Trophoblast cell (in vitro differentiated cells and primary cell): Measurements from ENCODE around the gene SCGB3A2.

ENCODE experiments used
- DNase-seq, 2 donors: peaks; one replicate each; pipeline ENCODE4 v3.0.0-alpha.2; 2016
- H2AFZ ChIP-seq: 2 replicates; pipeline ENCODE4 v1.6.1; 2013; ENCODE audit warnings: low read length, moderate library complexity, mild to moderate bottlenecking; ENCODE audit not compliant: insufficient read depth, poor library complexity
- H2AK5ac ChIP-seq: 2 replicates; pipeline ENCODE4 v1.6.1; 2013; ENCODE audit warnings: mild to moderate bottlenecking, low read length
- H2BK120ac ChIP-seq: 2 replicates; pipeline ENCODE4 v1.6.1; 2013; ENCODE audit warnings: low read length, mild to moderate bottlenecking, moderate library complexity; ENCODE audit not compliant: insufficient read depth, poor library complexity
- H2BK12ac ChIP-seq: 2 replicates; pipeline ENCODE4 v1.6.1; 2013; ENCODE audit warnings: mild to moderate bottlenecking, low read length, moderate library complexity
- H2BK5ac ChIP-seq: 2 replicates; pipeline ENCODE4 v1.6.1; 2013; ENCODE audit warnings: low read length, low read depth, moderate library complexity, mild to moderate bottlenecking; ENCODE audit not compliant: poor library complexity
- H3K14ac ChIP-seq: 2 replicates; pipeline ENCODE4 v1.6.1; 2013; ENCODE audit warnings: mild to moderate bottlenecking, low read length
- H3K18ac ChIP-seq: 2 replicates; pipeline ENCODE4 v1.6.1; 2013; ENCODE audit warnings: mild to moderate bottlenecking, low read length
- H3K23ac ChIP-seq: 2 replicates; pipeline ENCODE4 v1.6.1; 2013; ENCODE audit warnings: low read length
- H3K27ac ChIP-seq: 2 replicates; pipeline ENCODE4 v1.5.1; 2013; ENCODE audit warnings: low read depth, mild to moderate bottlenecking, inconsistent platforms, low read length, moderate library complexity
- H3K27me3 ChIP-seq: 2 replicates; pipeline ENCODE4 v1.6.1; 2013; ENCODE audit warnings: inconsistent platforms, mild to moderate bottlenecking, low read length, moderate library complexity; ENCODE audit not compliant: insufficient read depth
- H3K36me3 ChIP-seq, 2 experiments: 1 replicate in 1 of 2; 2 replicates in 1 of 2; pipeline ENCODE4 v1.6.1; 2013; ENCODE audit warnings: low read length in 2 of 2, mild to moderate bottlenecking in 2 of 2, moderate library complexity in 1 of 2; ENCODE audit not compliant: insufficient read depth in 2 of 2, control insufficient read depth in 1 of 2
- H3K4ac ChIP-seq: 2 replicates; pipeline ENCODE4 v1.6.1; 2013; ENCODE audit warnings: low read depth, mild to moderate bottlenecking, low read length, moderate library complexity
- H3K4me1 ChIP-seq, 2 experiments: 1 replicate in 1 of 2; 2 replicates in 1 of 2; pipeline ENCODE4 v1.6.1; 2013; ENCODE audit warnings: low read length in 2 of 2, mild to moderate bottlenecking in 2 of 2, moderate library complexity in 1 of 2; ENCODE audit not compliant: insufficient read depth in 2 of 2, control insufficient read depth in 1 of 2
- H3K4me2 ChIP-seq: 2 replicates; pipeline ENCODE4 v1.6.1; 2013; ENCODE audit warnings: inconsistent platforms, mild to moderate bottlenecking, low read length, moderate library complexity
- H3K4me3 ChIP-seq: 2 replicates; pipeline ENCODE4 v1.5.1; 2013; ENCODE audit warnings: mild to moderate bottlenecking, low read depth, low read length, inconsistent platforms
- H3K79me1 ChIP-seq: one replicate; pipeline ENCODE4 v1.6.1; 2013; ENCODE audit warnings: low read length
- H3K79me2 ChIP-seq: 2 replicates; pipeline ENCODE4 v1.6.1; 2013; ENCODE audit warnings: low read length, mild to moderate bottlenecking; ENCODE audit not compliant: control insufficient read depth, insufficient read depth, poor library complexity
- H3K9ac ChIP-seq: 2 replicates; pipeline ENCODE4 v1.6.1; 2013; ENCODE audit warnings: mild to moderate bottlenecking, low read length
- H3K9me3 ChIP-seq: 2 replicates; pipeline ENCODE4 v1.6.1; 2013; ENCODE audit warnings: low read depth, mild to moderate bottlenecking, control low read depth, inconsistent platforms, low read length; ENCODE audit not compliant: insufficient read depth
- H4K12ac ChIP-seq: 2 replicates; pipeline ENCODE4 v1.6.1; 2013; ENCODE audit warnings: low read depth, mild to moderate bottlenecking, low read length, moderate library complexity
- H4K8ac ChIP-seq: 2 replicates; pipeline ENCODE4 v1.6.1; 2013; ENCODE audit warnings: low read depth, mild to moderate bottlenecking, low read length, moderate library complexity
- H4K91ac ChIP-seq: one replicate; pipeline ENCODE4 v1.6.1; 2013; ENCODE audit warnings: low read depth, mild to moderate bottlenecking, low read length, moderate library complexity
- WGBS: extraction: QIAGEN DNeasy Blood & Tissue Kit; methylation state at CpG from one replicate; pipeline ENCODE4 v1.1.7; 2013; ENCODE audit warnings: missing lambda C conversion rate; ENCODE audit not compliant: insufficient read length, insufficient coverage; ENCODE audit errors: extremely low coverage; 5-methylcytosine and 5-hydroxymethylcytosine counted together

Gene SCGB3A2

GRCh38 chr5:147882586-147883313, 4.2 kb downstream of the SCGB3A2 start:
- H4K12ac ChIP-seq, result no peak overlapping the region
- no peak overlapping the region for H2BK12ac ChIP-seq
- H3K36me3 ChIP-seq, result peaks cover 0 to 7% of the 10 kb centered on the region in 2 experiments
- H3K9me3 ChIP-seq, result no peaks in the 10 kb centered on the region
- H4K8ac ChIP-seq, result no peak overlapping the region
- no peak overlapping the region for H3K4ac ChIP-seq
- H3K18ac ChIP-seq, result no peak overlapping the region
- no peak overlapping the region for H3K9ac ChIP-seq
- H3K4me1 ChIP-seq, result peaks cover 0 to 7% of the 10 kb centered on the region in 2 experiments
- H2BK5ac ChIP-seq, result peak overlapping the region; percentile 16
- peak overlapping the region; percentile 30 for H2BK120ac ChIP-seq
- no peak overlapping the region for H2AK5ac ChIP-seq
- no peak overlapping the region for H3K4me3 ChIP-seq
- peak overlapping the region; percentile 32 for H3K14ac ChIP-seq
- no peaks in the 10 kb centered on the region for H3K27me3 ChIP-seq
- H4K91ac ChIP-seq, result no peak overlapping the region
- no peaks in the 10 kb centered on the region for H3K79me2 ChIP-seq
- peak; percentile 29 to 48 for DNase-seq
- no peak overlapping the region for H3K4me2 ChIP-seq
- H3K23ac ChIP-seq, result no peak overlapping the region
- H3K27ac ChIP-seq, result peak overlapping the region; percentile 79
- H3K79me1 ChIP-seq, result peaks cover 2% of the 10 kb centered on the region
- WGBS, result 100% methylated on average over 1 of the region's 6 CpGs
- no peak overlapping the region for H2AFZ ChIP-seq

GRCh38 chr5:147887026-147887627, 8.6 kb downstream of the SCGB3A2 start:
- no peak overlapping the region for H2AFZ ChIP-seq
- peak; percentile 41 to 81 for DNase-seq
- no peak overlapping the region for H4K91ac ChIP-seq
- H4K8ac ChIP-seq, result no peak overlapping the region
- WGBS, result no CpG with 5 or more reads among the region's 3 CpGs
- H3K27me3 ChIP-seq, result no peaks in the 10 kb centered on the region
- H3K9ac ChIP-seq, result no peak overlapping the region
- no peak overlapping the region for H3K4me2 ChIP-seq
- H3K14ac ChIP-seq, result no peak overlapping the region
- H2BK120ac ChIP-seq, result no peak overlapping the region
- H3K79me2 ChIP-seq, result no peaks in the 10 kb centered on the region
- peaks cover 0 to 2% of the 10 kb centered on the region in 2 experiments for H3K36me3 ChIP-seq
- H3K79me1 ChIP-seq, result peaks cover 8% of the 10 kb centered on the region
- H2BK5ac ChIP-seq, result no peak overlapping the region
- H3K4me3 ChIP-seq, result no peak overlapping the region
- H3K4me1 ChIP-seq, result peaks cover 0 to 11% of the 10 kb centered on the region in 2 experiments
- no peak overlapping the region for H2BK12ac ChIP-seq
- no peak overlapping the region for H3K18ac ChIP-seq
- H2AK5ac ChIP-seq, result no peak overlapping the region
- H3K23ac ChIP-seq, result no peak overlapping the region
- no peak overlapping the region for H4K12ac ChIP-seq
- no peak overlapping the region for H3K4ac ChIP-seq
- no peak overlapping the region for H3K27ac ChIP-seq
- H3K9me3 ChIP-seq, result no peaks in the 10 kb centered on the region

- no peaks in the 10 kb centered on the region for H3K79me2 ChIP-seq
- H3K4me1 ChIP-seq, result peaks cover 0 to 9% of the 10 kb centered on the region in 2 experiments
- H4K12ac ChIP-seq, result no peak overlapping the region
- no peak overlapping the region for H2AK5ac ChIP-seq
- WGBS, result no CpG with 5 or more reads among the region's 2 CpGs
- no peak overlapping the region for H3K4ac ChIP-seq
- H3K9me3 ChIP-seq, result no peaks in the 10 kb centered on the region
- H2AFZ ChIP-seq, result no peak overlapping the region
- no peaks in the 10 kb centered on the region for H3K27me3 ChIP-seq
- no peak overlapping the region for H3K4me2 ChIP-seq
- no peak overlapping the region for H2BK5ac ChIP-seq
- no peak overlapping the region for H3K18ac ChIP-seq
- peaks cover 0 to 2% of the 10 kb centered on the region in 2 experiments for H3K36me3 ChIP-seq
- DNase-seq, result peak in 1 of 2 donors; percentile 39
- no peak overlapping the region for H2BK12ac ChIP-seq
- H3K9ac ChIP-seq, result no peak overlapping the region
- peaks cover 6% of the 10 kb centered on the region for H3K79me1 ChIP-seq
- H3K23ac ChIP-seq, result no peak overlapping the region
- peak overlapping the region; percentile 10 for H4K91ac ChIP-seq
- no peak overlapping the region for H2BK120ac ChIP-seq
- H4K8ac ChIP-seq, result peak overlapping the region; percentile 32
- H3K4me3 ChIP-seq, result no peak overlapping the region
- no peak overlapping the region for H3K14ac ChIP-seq
- no peak overlapping the region for H3K27ac ChIP-seq
These were observed 9.4 kb downstream of the SCGB3A2 start for GRCh38 chr5:147887930-147888329.

GRCh38 chr5:147892696-147893296, 14.3 kb downstream of the SCGB3A2 start:
- H2BK12ac ChIP-seq, result no peak overlapping the region
- H4K91ac ChIP-seq, result no peak overlapping the region
- H3K4me3 ChIP-seq, result no peak overlapping the region
- H2BK120ac ChIP-seq, result peak overlapping the region; percentile 98
- WGBS, result no CpG with 5 or more reads among the region's 3 CpGs
- H3K9me3 ChIP-seq, result no peaks in the 10 kb centered on the region
- H4K12ac ChIP-seq, result no peak overlapping the region
- H3K14ac ChIP-seq, result no peak overlapping the region
- DNase-seq, result peak; percentile 82 to 95
- H3K27ac ChIP-seq, result peak overlapping the region; percentile 98
- H3K4me2 ChIP-seq, result no peak overlapping the region
- no peak overlapping the region for H2AFZ ChIP-seq
- H4K8ac ChIP-seq, result no peak overlapping the region
- peaks cover 4% of the 10 kb centered on the region for H3K79me2 ChIP-seq
- peaks cover 14% of the 10 kb centered on the region for H3K79me1 ChIP-seq
- H3K4me1 ChIP-seq, result peaks cover 6 to 17% of the 10 kb centered on the region in 2 experiments
- H3K27me3 ChIP-seq, result no peaks in the 10 kb centered on the region
- peak overlapping the region; percentile 99 for H2BK5ac ChIP-seq
- no peak overlapping the region for H2AK5ac ChIP-seq
- no peak overlapping the region for H3K23ac ChIP-seq
- H3K9ac ChIP-seq, result no peak overlapping the region
- no peak overlapping the region for H3K4ac ChIP-seq
- peaks cover 4 to 6% of the 10 kb centered on the region in 2 experiments for H3K36me3 ChIP-seq
- H3K18ac ChIP-seq, result no peak overlapping the region
